CD4-positive, alpha-beta T cell treated with Interleukin-15 for 1 hour (primary cell): ENCODE measurements around the gene AQP5.

ENCODE experiments used
- DNase-seq: peaks from one replicate; pipeline ENCODE4 v3.0.0-alpha.2; 2020

AQP5 gene

GRCh38 chr12:49961111-49961922 is at the start of gene AQP5:
AQP5 (plus strand) TSS chr12:49961872; CDS start chr12:49962018, 146 bp downstream.
- no peak for DNase-seq

DNA sequence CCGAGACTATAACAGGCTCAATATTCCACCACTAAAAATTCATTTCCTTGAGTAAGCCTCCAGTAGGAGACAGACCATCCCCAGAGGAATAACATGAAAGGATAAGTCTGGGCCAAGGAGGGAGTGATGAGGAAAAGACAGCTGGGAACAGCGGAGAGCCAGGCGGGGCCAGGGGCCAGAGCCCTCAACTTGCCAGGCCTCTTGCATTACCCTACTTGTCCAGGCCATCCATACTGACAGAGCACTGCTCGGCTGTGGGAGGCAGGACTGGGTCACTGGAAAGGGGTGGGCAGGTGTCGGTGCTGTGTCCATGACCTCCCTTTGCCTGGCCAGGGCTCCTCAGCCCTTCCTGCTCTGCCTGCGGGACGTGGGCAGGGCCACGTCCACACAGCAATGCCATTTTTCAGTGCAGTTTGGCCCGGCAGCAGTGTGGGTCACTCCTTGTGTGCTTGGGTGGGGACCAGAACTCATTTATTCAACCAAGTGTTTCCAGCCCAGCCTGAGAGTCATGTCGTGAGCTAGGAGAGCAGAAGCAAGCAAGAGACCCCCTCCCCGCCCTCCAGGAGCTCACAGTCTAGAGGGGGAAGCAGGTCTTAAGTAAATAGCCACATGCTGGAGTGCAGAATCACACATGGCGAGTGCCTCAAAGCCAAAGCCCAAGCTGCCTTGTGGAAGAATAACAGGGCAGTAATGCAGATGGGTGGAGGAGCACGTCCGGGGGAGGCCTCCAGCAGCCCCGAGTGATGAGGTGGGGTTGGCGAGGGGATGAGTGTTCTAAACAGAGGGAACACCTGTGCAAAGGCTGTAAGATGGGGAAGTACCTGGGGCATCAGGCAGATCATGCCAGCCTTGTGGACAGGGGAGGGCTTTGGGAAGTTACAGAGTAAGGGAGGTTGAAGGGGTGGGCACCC is 49.1 kb upstream of the AQP5 start:
- peak; percentile 1 for DNase-seq

DNA sequence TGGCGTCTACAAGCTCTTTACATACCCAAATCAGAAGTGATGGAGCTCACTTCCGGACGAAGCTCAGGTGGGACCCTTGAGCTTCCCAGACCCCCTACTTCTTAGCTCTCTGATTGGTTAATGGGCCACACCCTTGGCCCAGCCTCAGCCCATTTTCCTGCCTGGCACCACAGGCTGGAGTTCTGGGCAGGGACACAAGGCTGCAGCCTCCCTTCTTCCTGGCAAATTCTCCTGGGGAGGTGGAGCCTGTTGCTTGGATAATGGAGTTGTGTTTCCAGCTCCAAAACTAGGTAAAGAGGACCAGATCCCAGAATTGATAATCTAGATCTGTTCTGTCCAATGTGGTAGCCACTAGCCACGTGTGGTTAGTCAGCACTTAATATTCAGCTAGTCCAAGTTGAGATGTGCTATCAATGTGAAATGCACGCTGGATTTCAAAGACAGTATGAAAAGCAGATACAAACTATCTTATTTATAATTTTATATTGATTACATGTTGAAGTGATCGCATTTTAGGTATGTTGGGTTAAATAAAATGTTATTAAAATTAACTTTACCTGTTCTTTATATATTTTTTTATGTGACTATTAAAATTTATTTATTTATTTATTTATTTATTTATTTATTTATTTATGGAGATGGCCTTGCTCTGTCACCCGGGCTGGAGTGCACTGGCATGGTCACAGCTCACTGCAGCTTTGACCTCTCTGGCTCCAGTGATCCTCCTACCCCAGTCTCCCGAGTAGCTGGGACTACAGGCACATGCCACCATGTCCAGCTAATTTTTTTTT is 45.3 kb upstream of the AQP5 start:
- no peak for DNase-seq

DNA sequence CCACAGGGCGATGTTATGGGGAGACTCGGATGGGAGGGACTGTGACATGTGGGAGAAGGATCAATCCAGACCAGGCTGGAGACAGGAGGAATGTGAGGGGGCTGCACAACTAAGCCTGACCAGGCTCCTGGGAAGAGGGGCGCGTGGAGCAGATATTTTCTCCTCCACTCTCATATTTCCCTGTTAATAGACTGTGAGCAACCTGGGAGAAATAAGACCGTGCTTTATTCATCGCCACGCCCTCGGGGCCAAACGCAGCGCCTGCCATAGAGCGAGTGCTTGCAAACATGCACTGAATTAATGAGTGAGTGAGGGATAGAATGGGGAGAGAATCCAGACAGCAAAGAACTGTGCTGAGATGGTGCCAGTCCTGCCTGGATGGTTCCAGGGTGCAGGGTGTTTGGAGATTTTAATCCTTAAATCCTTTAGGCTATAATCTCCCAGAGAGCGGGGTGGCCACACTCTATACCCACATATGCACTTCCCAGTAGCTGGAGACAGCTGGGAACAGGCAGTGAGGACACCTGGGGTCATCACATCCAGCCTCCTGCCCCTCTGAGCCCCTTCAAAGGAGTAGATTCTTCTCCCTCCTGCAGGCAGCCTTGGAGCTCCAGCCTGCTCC is 44.4 kb upstream of the AQP5 start:
- no peak for DNase-seq

DNA sequence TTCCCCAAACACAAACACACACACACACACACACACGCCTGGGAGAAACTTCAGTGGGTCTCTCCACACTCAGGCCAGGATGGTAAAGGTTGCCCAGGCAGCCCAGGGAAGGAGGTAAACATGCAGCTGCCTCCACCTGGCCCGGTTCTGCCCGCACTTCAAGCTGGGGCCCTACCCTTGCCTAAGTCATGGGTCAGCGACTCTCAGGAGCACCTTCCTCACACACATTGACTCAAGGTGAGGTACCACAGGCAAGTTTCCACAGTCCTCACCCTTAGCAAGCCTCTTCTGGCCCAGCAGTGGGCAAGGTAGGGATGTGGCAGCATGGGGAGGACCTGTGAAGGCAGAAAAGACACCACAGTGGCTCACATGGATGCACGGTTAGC is 43.9 kb upstream of the AQP5 start:
- DNase-seq = no peak

- DNase-seq = no peak
These were observed 41.3 kb upstream of the AQP5 start for GRCh38 chr12:49920241-49920914.

GRCh38 chr12:49920915-49921286 is 40.8 kb upstream of the AQP5 start:
- no peak for DNase-seq

GRCh38 chr12:49921299-49921698 is 40.4 kb upstream of the AQP5 start:
- no peak for DNase-seq

DNA sequence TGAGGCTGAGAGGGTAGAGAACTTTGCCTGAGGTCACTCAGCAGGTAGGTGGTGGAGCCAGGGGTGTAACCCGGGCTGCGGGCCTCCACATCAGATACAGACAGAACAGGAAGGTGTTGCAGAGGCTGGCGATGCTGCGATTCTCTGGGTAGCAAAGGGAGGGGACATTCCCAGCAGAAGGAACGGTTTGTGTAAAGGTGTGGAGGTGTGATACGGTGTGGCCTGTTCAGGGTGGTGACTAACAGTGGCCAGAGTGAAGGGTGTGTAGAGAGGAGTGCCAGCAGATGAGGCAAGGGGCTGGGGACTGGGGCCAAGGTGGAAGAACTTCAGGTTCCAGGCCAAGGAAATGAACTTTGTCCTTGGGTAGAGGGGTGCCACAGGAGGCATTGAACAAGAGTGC is 39.7 kb upstream of the AQP5 start:
- no peak for DNase-seq

- no peak for DNase-seq
These were observed 39.2 kb upstream of the AQP5 start for GRCh38 chr12:49922349-49923034.

DNA sequence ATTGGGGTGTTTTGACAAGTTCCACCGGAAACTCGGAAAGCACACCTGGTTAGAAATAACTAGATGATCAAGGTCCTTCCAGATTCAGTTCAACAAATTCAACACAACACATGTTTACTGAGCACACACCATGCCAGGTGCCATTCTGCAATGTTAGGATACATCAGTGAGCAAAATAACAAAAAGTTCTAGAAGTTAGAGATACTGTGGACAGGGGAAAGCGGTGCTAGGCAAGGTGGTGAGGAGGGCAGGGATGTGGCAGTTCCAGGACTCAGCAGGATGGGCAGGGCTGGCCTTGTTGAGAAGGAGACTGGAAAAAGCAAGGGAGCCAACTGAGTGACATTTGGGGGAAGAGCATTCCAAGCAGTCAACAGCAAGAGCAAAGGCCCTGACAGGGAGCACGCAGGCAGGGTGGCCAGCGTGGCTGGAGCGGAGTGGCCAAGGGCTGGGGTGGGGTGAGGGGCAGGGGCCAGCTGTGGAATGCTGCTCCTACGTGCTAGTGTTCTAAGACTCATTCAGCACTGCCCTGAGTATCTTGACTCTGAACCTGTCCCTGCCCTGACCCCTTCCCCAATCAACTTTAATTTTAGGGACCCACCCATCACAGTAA is 38.5 kb upstream of the AQP5 start:
- DNase-seq = no peak

DNA sequence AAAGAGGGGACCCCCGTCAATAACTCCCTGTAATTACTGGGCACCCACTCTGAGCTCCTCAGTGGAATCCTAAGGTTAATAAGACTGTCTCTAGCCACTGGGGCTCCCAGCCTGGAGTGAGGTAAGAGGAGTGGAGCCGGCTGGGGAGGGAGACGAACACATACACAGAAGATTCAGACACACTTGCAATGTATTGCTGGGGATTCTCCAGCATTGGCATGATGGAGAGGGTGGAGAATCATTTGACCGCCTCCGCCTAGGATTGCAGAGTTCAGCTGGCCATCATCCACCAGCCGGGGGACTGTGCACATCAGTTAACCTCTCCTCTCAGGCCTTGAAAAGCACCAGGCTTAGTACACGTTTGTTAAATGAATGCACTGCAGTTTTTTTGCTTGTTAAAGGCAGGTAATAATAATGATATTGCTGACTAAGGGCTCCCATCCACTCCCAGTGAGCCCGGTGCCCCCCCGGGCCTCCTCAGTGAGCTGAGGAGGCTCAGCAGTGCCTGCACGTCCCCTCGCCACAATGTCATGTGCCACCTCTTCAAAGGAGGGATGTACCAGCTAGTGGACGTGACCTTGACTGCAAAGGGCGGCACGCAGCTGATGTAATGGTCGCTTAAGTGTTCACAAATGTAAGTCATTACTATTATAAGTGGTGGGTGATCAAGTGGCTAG is 37.7 kb upstream of the AQP5 start:
- DNase-seq = no peak

- no peak for DNase-seq
These were observed 36.9 kb upstream of the AQP5 start for GRCh38 chr12:49924628-49925246.

GRCh38 chr12:49925433-49926204 is 36.1 kb upstream of the AQP5 start:
- no peak for DNase-seq

GRCh38 chr12:49928471-49928870 is 33.2 kb upstream of the AQP5 start:
- DNase-seq = no peak

- no peak for DNase-seq
These were observed 32.1 kb upstream of the AQP5 start for GRCh38 chr12:49929581-49929980.

- no peak for DNase-seq
These were observed 31.0 kb upstream of the AQP5 start for GRCh38 chr12:49930515-49931288.

DNA sequence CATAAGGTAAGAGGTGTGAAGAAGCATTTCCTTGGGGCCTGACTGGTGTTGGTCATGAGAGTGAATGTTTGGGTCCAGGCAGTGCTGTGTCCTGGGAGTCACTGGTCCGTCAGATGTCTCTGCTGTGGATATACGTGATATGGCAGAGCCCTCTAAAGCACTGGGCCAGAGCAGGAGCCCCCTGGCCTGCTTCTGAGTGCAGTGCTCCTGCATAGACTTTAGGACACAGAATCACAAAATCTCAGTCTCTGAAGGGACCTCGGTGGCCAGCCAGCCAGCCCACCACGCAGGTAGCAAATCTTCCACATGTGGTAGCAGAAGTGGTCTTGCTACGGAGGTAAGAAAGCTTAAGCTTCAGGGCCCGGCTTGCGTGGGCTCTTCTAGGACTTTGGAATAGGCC is 29.6 kb upstream of the AQP5 start:
- no peak for DNase-seq
